Brain microvascular endothelial cell (primary cell): Measurements from ENCODE around the gene RCOR1.

Experiments used
- DNase-seq: peaks from one replicate; pipeline ENCODE4 v3.0.0-alpha.2; 2020
- H3K27ac ChIP-seq: fragments of 250-450 bp; sonication (Bioruptor Pico); 2 replicates; pipeline ENCODE4 v1.5.1; 2020; ENCODE audit warnings: mild to moderate bottlenecking, moderate library complexity
- H3K27me3 ChIP-seq: fragments of 250-450 bp; sonication (Bioruptor Pico); replicated peaks from 2 replicates; pipeline ENCODE4 v1.5.1; 2020; ENCODE audit warnings: mild to moderate bottlenecking
- H3K36me3 ChIP-seq: fragments of 250-450 bp; sonication (Bioruptor Pico); replicated peaks from 2 replicates; pipeline ENCODE4 v1.5.1; 2020; ENCODE audit warnings: mild to moderate bottlenecking
- H3K4me3 ChIP-seq: 2 replicates; pipeline ENCODE4 v1.5.1; 2011; ENCODE audit warnings: low read depth, mild to moderate bottlenecking, control low read depth, low read length, moderate library complexity
- CTCF ChIP-seq: IDR thresholded peaks from 2 replicates; pipeline ENCODE4 v1.5.1; 2011; ENCODE audit warnings: low read depth, mild to moderate bottlenecking, moderate library complexity, low read length, control low read depth, inconsistent platforms; ENCODE audit errors: missing control alignments
- in situ Hi-C: cut with HindIII; loops from 2 replicates; pipeline ENCODE4 v1.10.0; 2017; ENCODE audit warnings: low sequenced_read_pairs, low pct_ligation_motif_present

Gene RCOR1

GRCh38 chr14:102644523-102644922, 52.1 kb downstream of the RCOR1 start:
- in situ Hi-C loops = no loop called here
- no peaks in the 10 kb centered on the region for H3K36me3 ChIP-seq
- DNase-seq = no peak
- H3K4me3 ChIP-seq = no peak overlapping the region
- no peak for TF ChIP-seq CTCF
- H3K27me3 ChIP-seq = no peaks in the 10 kb centered on the region
- no peak overlapping the region for H3K27ac ChIP-seq

- DNase-seq = no peak
- Histone ChIP-seq H3K27me3 (no peaks in the 10 kb centered on the region), H3K27ac (no peak overlapping the region), H3K4me3 (no peak overlapping the region), H3K36me3 (no peaks in the 10 kb centered on the region)
- TF ChIP-seq CTCF = no peak
- in situ Hi-C loops = no loop called here
Measured at GRCh38 chr14:102645746-102646440, 53.4 kb downstream of the RCOR1 start.

DNA sequence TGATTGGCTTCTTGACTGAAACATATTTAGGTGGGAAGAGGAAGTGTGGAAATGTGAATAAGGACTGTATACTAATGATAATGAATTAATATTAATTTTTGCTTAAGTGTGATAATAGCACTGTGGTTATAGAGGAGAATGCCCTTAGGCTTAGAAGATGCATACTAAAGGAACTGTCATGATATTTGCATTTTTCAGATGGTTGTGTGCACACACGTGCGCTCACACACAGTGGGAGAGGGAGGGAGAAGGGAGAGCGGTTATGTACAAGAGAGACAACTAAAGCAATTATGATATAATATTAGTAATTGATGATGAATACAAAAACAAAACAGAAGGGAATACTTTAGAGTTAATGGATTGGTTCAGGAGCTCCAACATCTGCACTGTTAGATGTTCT, 54.2 kb downstream of the RCOR1 start:
- in situ Hi-C loops = no loop called here
- TF ChIP-seq CTCF = no peak
- H3K27ac ChIP-seq = no peak overlapping the region
- H3K4me3 ChIP-seq = no peak overlapping the region
- no peaks in the 10 kb centered on the region for H3K27me3 ChIP-seq
- H3K36me3 ChIP-seq = no peaks in the 10 kb centered on the region
- no peak for DNase-seq

DNA sequence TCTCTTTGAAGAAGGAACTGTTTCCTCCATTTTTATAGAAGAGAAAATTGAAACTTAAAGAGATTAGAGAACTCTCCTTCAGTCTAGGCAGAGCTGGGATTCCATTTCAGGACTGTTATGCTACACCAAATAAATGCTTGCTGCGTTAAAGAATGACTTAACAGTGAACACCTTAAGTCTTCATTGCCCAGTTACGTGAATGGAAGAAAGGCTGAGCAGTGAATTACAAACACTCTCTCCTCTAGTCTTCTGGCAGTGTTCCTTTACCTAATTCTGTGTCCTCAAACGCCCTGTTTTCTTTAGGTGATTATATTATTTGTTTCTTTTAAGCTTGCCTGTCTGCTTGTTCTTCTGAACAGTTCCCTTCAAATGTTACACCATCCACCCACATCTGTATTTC, 59.7 kb downstream of the RCOR1 start:
- no peak overlapping the region for H3K4me3 ChIP-seq
- no peaks in the 10 kb centered on the region for H3K36me3 ChIP-seq
- H3K27me3 ChIP-seq = no peaks in the 10 kb centered on the region
- in situ Hi-C loops = no loop called here
- no peak overlapping the region for H3K27ac ChIP-seq
- DNase-seq = no peak
- no peak for TF ChIP-seq CTCF

GRCh38 chr14:102654298-102654697, 61.8 kb downstream of the RCOR1 start:
- H3K36me3 ChIP-seq = no peaks in the 10 kb centered on the region
- in situ Hi-C loops = no loop called here
- no peak overlapping the region for H3K4me3 ChIP-seq
- TF ChIP-seq CTCF = no peak
- H3K27ac ChIP-seq = no peak overlapping the region
- no peaks in the 10 kb centered on the region for H3K27me3 ChIP-seq
- DNase-seq = no peak

DNA sequence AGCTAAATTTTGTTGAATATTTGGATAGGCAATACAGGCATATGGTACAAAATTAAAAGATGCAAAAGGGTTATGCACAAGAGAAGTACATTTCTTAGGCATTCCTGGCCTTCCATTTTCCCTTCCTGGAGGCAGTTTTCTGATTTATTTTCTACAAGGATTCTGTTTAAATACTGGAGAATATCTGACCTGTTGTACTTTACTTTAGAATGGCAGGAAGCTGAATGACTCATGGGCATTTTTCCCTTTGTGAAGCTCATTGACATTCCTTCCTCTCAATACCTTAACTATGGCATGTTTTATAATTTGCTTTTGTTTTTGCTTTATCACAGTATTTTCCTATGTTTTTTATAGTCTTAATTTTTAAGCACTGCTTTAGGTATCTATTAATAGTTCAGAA, 62.7 kb downstream of the RCOR1 start:
- in situ Hi-C loops = no loop called here
- Histone ChIP-seq H3K27me3 (no peaks in the 10 kb centered on the region), H3K36me3 (no peaks in the 10 kb centered on the region), H3K4me3 (no peak overlapping the region), H3K27ac (no peak overlapping the region)
- peak; percentile 44 for DNase-seq
- TF ChIP-seq CTCF = no peak
